NCI-H187 (cell line): ENCODE data around the gene MLF1.

Experiments
- DNase-seq, 2 experiments: peaks; one replicate each; lab custom pipeline; 2025; lab: John Stamatoyannopoulos, UW

Gene MLF1

GRCh38 chr3:158574646-158575045, 3.7 kb downstream of the MLF1 start:
- no peak for DNase-seq

GRCh38 chr3:158590223-158590622, 19.2 kb downstream of the MLF1 start:
- DNase-seq: no peak

GRCh38 chr3:158600787-158601186, 29.8 kb downstream of the MLF1 start:
- no peak for DNase-seq

GRCh38 chr3:158602227-158602626, 31.2 kb downstream of the MLF1 start:
- no peak for DNase-seq

GRCh38 chr3:158617982-158618875, 47.2 kb downstream of the MLF1 start:
- no peak for DNase-seq

GRCh38 chr3:158625881-158626280, 54.9 kb downstream of the MLF1 start:
- DNase-seq: no peak

GRCh38 chr3:158631981-158632380, 61.0 kb downstream of the MLF1 start:
- DNase-seq: no peak

GRCh38 chr3:158640646-158641045, 69.7 kb downstream of the MLF1 start:
- DNase-seq: no peak

- DNase-seq: no peak
These were observed 71.0 kb downstream of the MLF1 start for GRCh38 chr3:158642005-158642404.

GRCh38 chr3:158642474-158643210, 71.6 kb downstream of the MLF1 start:
- DNase-seq: no peak

GRCh38 chr3:158644345-158644908, 73.4 kb downstream of the MLF1 start, which contains the start of gene GFM1:
GFM1 (plus strand) TSS chr3:158644527; CDS start chr3:158644635, 108 bp downstream.
- peak; percentile 82 to 85 for DNase-seq

- no peak for DNase-seq
These were observed 78.8 kb downstream of the MLF1 start for GRCh38 chr3:158649791-158650190.

GRCh38 chr3:158651192-158651591, 80.2 kb downstream of the MLF1 start:
- no peak for DNase-seq

GRCh38 chr3:158652463-158652862, 81.5 kb downstream of the MLF1 start:
- DNase-seq: no peak
